WI38 (cell line): ENCODE data around the gene NTN4.
"Not testable (repeated sequence)": the region's sequence is repeated elsewhere in the genome, so short reads cannot be mapped to it uniquely, and the experiment has no call there.

Experiments used
- H3K4me3 ChIP-seq: 2 replicates; pipeline ENCODE4 v1.5.1; 2011; ENCODE audit warnings: low read depth, mild to moderate bottlenecking, control low read depth, low read length
- CTCF ChIP-seq: IDR thresholded peaks from 2 replicates; pipeline ENCODE4 v1.5.1; 2012; ENCODE audit warnings: low read depth, mild to moderate bottlenecking, control low read depth, low read length

Gene NTN4

GRCh38 chr12:95742586-95742985 is 48.0 kb downstream of the NTN4 start:
- no peak for TF ChIP-seq CTCF
- no peak overlapping the region for H3K4me3 ChIP-seq

GRCh38 chr12:95741635-95742034 is 48.9 kb downstream of the NTN4 start:
- no peak overlapping the region for H3K4me3 ChIP-seq
- TF ChIP-seq CTCF = no peak

- H3K4me3 ChIP-seq = no peak overlapping the region
- TF ChIP-seq CTCF = no peak
Measured at GRCh38 chr12:95740751-95741150, 49.8 kb downstream of the NTN4 start.

GRCh38 chr12:95739561-95740313 is 50.8 kb downstream of the NTN4 start:
- no peak overlapping the region for H3K4me3 ChIP-seq
- TF ChIP-seq CTCF = no peak

GRCh38 chr12:95738024-95738611 is 52.4 kb downstream of the NTN4 start:
- TF ChIP-seq CTCF = no peak
- H3K4me3 ChIP-seq = no peak overlapping the region

GRCh38 chr12:95736631-95737030 is 53.9 kb downstream of the NTN4 start:
- no peak for TF ChIP-seq CTCF
- H3K4me3 ChIP-seq = no peak overlapping the region

GRCh38 chr12:95735728-95736127 is 54.8 kb downstream of the NTN4 start:
- not testable (repeated sequence) for H3K4me3 ChIP-seq
